SK-N-SH (cell line): ENCODE data around the gene IMPG1. TPM values are rescaled to one million over a fixed set of nuclear protein-coding genes. Genes with fewer than 3 reads are reported as not detected.

ENCODE experiments used
- CTCF ChIA-PET: fragments of 300-600, 350-600 bp; formaldehyde crosslinking; extraction: SDS; loops from one replicate; lab custom pipeline; 2021; lab: Yijun Ruan, JAX
- POLR2A ChIA-PET: fragments of 350-600 bp; sonication (Branson Sonifier 250); formaldehyde crosslinking; extraction: SDS; loops from one replicate; lab custom pipeline; 2020; ENCODE audit warnings: antibody characterized with exemption, inconsistent platforms; lab: Yijun Ruan, JAX
- DNase-seq: peaks from one replicate; pipeline ENCODE4 v3.0.0; 2012
- H2AFZ ChIP-seq: fragments of 200-600 bp; sonication (generic); 2 replicates; pipeline ENCODE4 v1.8.1; 2016; ENCODE audit warnings: antibody characterized with exemption, mild to moderate bottlenecking, low read depth
- H3F3A ChIP-seq: fragments of 200-600 bp; sonication (generic); replicated peaks from 2 replicates; pipeline ENCODE3; 2016; ENCODE audit warnings: antibody characterized with exemption, mild to moderate bottlenecking; ENCODE audit not compliant: insufficient read depth
- H3K27ac ChIP-seq, 2 experiments: fragments of 200-500 bp in 1 of 2; fragments of 200-600 bp in 1 of 2; sonication (Bioruptor generic) in 1 of 2; sonication (generic), shearing (Covaris generic) in 1 of 2; 2 replicates each; pipeline versions ENCODE4 v1.5.1 to v1.6.1; 2014 to 2016; ENCODE audit warnings: low read depth in 2 of 2, inconsistent platforms in 1 of 2, low read length in 1 of 2, mild to moderate bottlenecking in 1 of 2, mixed read lengths in 1 of 2
- H3K27me3 ChIP-seq: fragments of 200-600 bp; sonication (generic), shearing (Covaris generic); 2 replicates; pipeline ENCODE4 v1.6.1; 2016; ENCODE audit warnings: mixed run types; ENCODE audit not compliant: insufficient read depth
- H3K36me3 ChIP-seq, 2 experiments: fragments of 200-500 bp in 1 of 2; fragments of 200-600 bp in 1 of 2; sonication (Bioruptor generic) in 1 of 2; sonication (generic) in 1 of 2; replicated peaks in 1 of 2; 2 replicates each; pipeline versions ENCODE3 to v1.5.1; 2014 to 2016; ENCODE audit warnings: low read length in 1 of 2, mild to moderate bottlenecking in 1 of 2; ENCODE audit not compliant: insufficient read depth in 2 of 2, control insufficient read depth in 1 of 2
- H3K4me1 ChIP-seq, 2 experiments: fragments of 200-500 bp in 1 of 2; fragments of 200-600 bp in 1 of 2; sonication (Bioruptor generic) in 1 of 2; sonication (generic), shearing (Covaris generic) in 1 of 2; 2 replicates each; pipeline versions ENCODE4 v1.5.1 to v1.6.1; 2014 to 2016; ENCODE audit warnings: low read depth in 1 of 2, low read length in 1 of 2, mixed run types in 1 of 2; ENCODE audit not compliant: insufficient read depth in 2 of 2, control insufficient read depth in 1 of 2
- H3K4me2 ChIP-seq: fragments of 200-600 bp; sonication (generic), shearing (Covaris generic); 2 replicates; pipeline ENCODE4 v1.6.1; 2017; ENCODE audit warnings: mixed run types
- H3K4me3 ChIP-seq, 2 experiments: fragments of 200-500 bp in 1 of 2; fragments of 200-600 bp in 1 of 2; sonication (Bioruptor generic) in 1 of 2; sonication (generic), shearing (Covaris generic) in 1 of 2; 2 replicates each; pipeline versions ENCODE4 v1.5.1 to v1.8.1; 2014 to 2016; ENCODE audit warnings: low read depth in 2 of 2, inconsistent platforms in 1 of 2, low read length in 1 of 2, mild to moderate bottlenecking in 1 of 2, mixed read lengths in 1 of 2, moderate library complexity in 1 of 2
- H3K79me2 ChIP-seq: fragments of 200-600 bp; sonication (generic); 2 replicates; pipeline ENCODE4 v1.8.1; 2017; ENCODE audit warnings: mild to moderate bottlenecking; ENCODE audit not compliant: insufficient read depth
- H3K9ac ChIP-seq: fragments of 200-600 bp; sonication (generic); 2 replicates; pipeline ENCODE4 v1.6.1; 2017; ENCODE audit warnings: mixed run types
- H3K9me2 ChIP-seq: fragments of 200-600 bp; sonication (generic); 2 replicates; pipeline ENCODE4 v1.6.1; 2017; ENCODE audit warnings: mixed run types
- H3K9me3 ChIP-seq: fragments of 200-600 bp; sonication (generic); 2 replicates; pipeline ENCODE4 v1.6.1; 2017; ENCODE audit warnings: mixed run types, mild to moderate bottlenecking, moderate library complexity
- H4K20me1 ChIP-seq: fragments of 200-600 bp; sonication (generic); 2 replicates; pipeline ENCODE4 v1.6.1; 2017; ENCODE audit warnings: mild to moderate bottlenecking, mixed run types; ENCODE audit not compliant: insufficient read depth
- CTCF ChIP-seq: fragments of 200-600 bp; sonication (generic); IDR thresholded peaks from 2 replicates; pipeline ENCODE4 v1.6.1; 2017; ENCODE audit warnings: antibody characterized with exemption, mild to moderate bottlenecking, moderate library complexity
- FOSL2 ChIP-seq: IDR thresholded peaks from 2 replicates; pipeline ENCODE4 v1.4.0; 2012; ENCODE audit warnings: low read depth, mild to moderate bottlenecking, moderate library complexity, borderline replicate concordance
- FOXM1 ChIP-seq: IDR thresholded peaks from 2 replicates; pipeline ENCODE4 v1.4.0; 2012; ENCODE audit warnings: low read depth, mild to moderate bottlenecking
- GABPA ChIP-seq: IDR thresholded peaks from 2 replicates; pipeline ENCODE4 v1.4.0; 2012; ENCODE audit warnings: low read depth, mild to moderate bottlenecking
- JUND ChIP-seq: IDR thresholded peaks from 2 replicates; pipeline ENCODE4 v1.4.0; 2012
- MAX ChIP-seq: IDR thresholded peaks from 2 replicates; pipeline ENCODE4 v1.4.0; 2012; ENCODE audit warnings: low read depth
- MXI1 ChIP-seq: IDR thresholded peaks from 2 replicates; pipeline ENCODE4 v1.6.1; 2012; ENCODE audit warnings: mild to moderate bottlenecking, low read depth, low read length, improper control_type of control experiment
- NFIC ChIP-seq: IDR thresholded peaks from 2 replicates; pipeline ENCODE4 v1.4.0; 2012; ENCODE audit warnings: borderline replicate concordance
- NRF1 ChIP-seq: IDR thresholded peaks from 2 replicates; pipeline ENCODE4 v1.6.1; 2012; ENCODE audit warnings: low read depth, mild to moderate bottlenecking, low read length
- RXRA ChIP-seq: IDR thresholded peaks from 2 replicates; pipeline ENCODE4 v1.4.0; 2012; ENCODE audit warnings: low read depth, mild to moderate bottlenecking, borderline replicate concordance
- SIN3A ChIP-seq: IDR thresholded peaks from 2 replicates; pipeline ENCODE4 v1.6.1; 2012; ENCODE audit warnings: low read depth, mild to moderate bottlenecking, low read length, moderate library complexity, borderline replicate concordance
- TEAD4 ChIP-seq: IDR thresholded peaks from 2 replicates; pipeline ENCODE4 v1.4.0; 2012; ENCODE audit warnings: mild to moderate bottlenecking, borderline replicate concordance; ENCODE audit not compliant: insufficient read depth
- YY1 ChIP-seq: IDR thresholded peaks from 2 replicates; pipeline ENCODE4 v1.4.0; 2012; ENCODE audit warnings: low read depth, mild to moderate bottlenecking
- WGBS: methylation state at CpG from one replicate; pipeline ENCODE4 v1.1.6; 2017; ENCODE audit warnings: low lambda C conversion rate; 5-methylcytosine and 5-hydroxymethylcytosine counted together
- polyA plus RNA-seq, 3 experiments: library from polyadenylated mRNA; depleted of rRNA; stranded (reverse); fragments of >200 nt; gene quantifications; 2 replicates each; pipeline ENCODE4 v1.2.3, GENCODE V29; 2012
- TF ChIP-seq, protein P1 (sequence below): IDR thresholded peaks from 2 replicates; pipeline ENCODE4; 2012

IMPG1 gene
- polyA plus RNA-seq, 1 of the 3 experiments (the other 2 are of a cell fraction) = not detected

- Histone ChIP-seq H3K4me2 (no peak overlapping the region), H3K36me3 (no peaks in the 10 kb centered on the region), H3K9me3 (no peaks in the 10 kb centered on the region), H3K9ac (no peak overlapping the region), H3K9me2 (no peaks in the 10 kb centered on the region), H3K27me3 (no peaks in the 10 kb centered on the region), H3F3A (no peaks in the 10 kb centered on the region), H3K79me2 (no peaks in the 10 kb centered on the region), H3K4me3 (no peak overlapping the region), H3K27ac (no peak overlapping the region), H4K20me1 (no peaks in the 10 kb centered on the region), H3K4me1 (no peaks in the 10 kb centered on the region), H2AFZ (no peak overlapping the region)
- WGBS = 0% methylated on average over 2 of the region's 2 CpGs
- ChIA-PET POLR2A (no interaction called here), CTCF (interaction anchor here (1.0 kb wide), 1 partner anchor 10 kb away, joined by 4 read pairs; no protein-coding TSS in a partner anchor)
- TF ChIP-seq CTCF (no peak), JUND (no peak), FOSL2 (no peak), FOXM1 (no peak), YY1 (no peak), TEAD4 (no peak), SIN3A (no peak), NRF1 (no peak), GABPA (no peak), NFIC (no peak), RXRA (no peak)
- TF ChIP-seq, protein P1, sequence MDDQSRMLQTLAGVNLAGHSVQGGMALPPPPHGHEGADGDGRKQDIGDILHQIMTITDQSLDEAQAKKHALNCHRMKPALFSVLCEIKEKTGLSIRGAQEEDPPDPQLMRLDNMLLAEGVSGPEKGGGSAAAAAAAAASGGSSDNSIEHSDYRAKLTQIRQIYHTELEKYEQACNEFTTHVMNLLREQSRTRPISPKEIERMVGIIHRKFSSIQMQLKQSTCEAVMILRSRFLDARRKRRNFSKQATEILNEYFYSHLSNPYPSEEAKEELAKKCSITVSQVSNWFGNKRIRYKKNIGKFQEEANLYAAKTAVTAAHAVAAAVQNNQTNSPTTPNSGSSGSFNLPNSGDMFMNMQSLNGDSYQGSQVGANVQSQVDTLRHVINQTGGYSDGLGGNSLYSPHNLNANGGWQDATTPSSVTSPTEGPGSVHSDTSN = no peak
- no peak for DNase-seq
Observed at GRCh38 chr6:75991941-75992340, 80.5 kb downstream of the IMPG1 start.

DNA sequence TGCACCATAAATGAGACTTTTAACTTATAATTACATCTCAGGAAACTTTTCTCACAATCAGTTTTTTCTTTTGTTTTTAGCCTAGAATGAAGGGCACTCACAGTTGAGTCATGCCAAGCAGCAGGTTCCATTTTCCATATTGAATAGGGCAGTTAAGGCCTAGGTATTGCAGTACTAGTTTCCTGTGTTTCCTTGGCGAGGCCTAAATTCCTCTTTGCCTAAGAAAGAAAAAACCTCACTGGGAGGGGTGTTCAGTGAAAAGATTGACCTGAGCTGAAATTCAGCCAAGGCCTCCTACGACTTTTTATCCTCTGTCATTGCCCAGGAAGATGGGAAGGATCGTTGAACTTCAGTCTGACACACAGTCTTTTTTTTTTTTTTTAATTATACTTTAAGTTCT is 85.5 kb downstream of the IMPG1 start:
- Histone ChIP-seq H3K9me2 (no peaks in the 10 kb centered on the region), H2AFZ (no peak overlapping the region), H3K9ac (no peak overlapping the region), H3K9me3 (no peaks in the 10 kb centered on the region), H3F3A (no peaks in the 10 kb centered on the region), H3K36me3 (no peaks in the 10 kb centered on the region), H3K4me3 (no peak overlapping the region), H3K27ac (no peak overlapping the region), H4K20me1 (no peaks in the 10 kb centered on the region), H3K27me3 (no peaks in the 10 kb centered on the region), H3K4me1 (no peaks in the 10 kb centered on the region), H3K79me2 (no peaks in the 10 kb centered on the region), H3K4me2 (no peak overlapping the region)
- CTCF ChIA-PET = no interaction called here
- 10% methylated on average over 3 of the region's 3 CpGs for WGBS
- POLR2A ChIA-PET = no interaction called here
- TF ChIP-seq MXI1 = no peak
- TF ChIP-seq MAX = no peak
- no peak for DNase-seq
